Activated CD8-positive, alpha-beta memory T cell treated with anti-CD3 and anti-CD28 coated beads, Interleukin-2, amount 10 ng/mL, durations not matched to agents 7 days and 5 days (primary cell): Measurements from ENCODE around the gene NUDT14. TPM values are rescaled to one million over a fixed set of nuclear protein-coding genes. Genes with fewer than 3 reads are reported as not detected.

Experiments
- ATAC-seq: fragments of 150-1000 bp; cut with Tn5 transposase; one replicate; pipeline ENCODE4 v1.10.0; 2021; ENCODE audit warnings: moderate library complexity
- CTCF ChIA-PET: fragments of 350-600 bp; sonication (Branson Sonifier 250); formaldehyde crosslinking; loops from one replicate; lab custom pipeline; 2021; ENCODE audit warnings: antibody characterized with exemption; lab: Charles Lee
- DNase-seq: peaks from one replicate; pipeline ENCODE4 v3.0.0-alpha.2; 2020
- H3K27ac Mint-ChIP-seq: one replicate; pipeline ENCODE4 v1.8.0; 2021; ENCODE audit warnings: mild to moderate bottlenecking, mixed read lengths
- H3K27me3 Mint-ChIP-seq: one replicate; pipeline ENCODE4 v1.8.0; 2021; ENCODE audit warnings: mixed read lengths
- H3K36me3 Mint-ChIP-seq: one replicate; pipeline ENCODE4 v1.8.0; 2021; ENCODE audit warnings: mild to moderate bottlenecking, mixed read lengths
- H3K4me1 Mint-ChIP-seq: one replicate; pipeline ENCODE4 v1.8.0; 2021; ENCODE audit warnings: mixed read lengths
- H3K4me3 Mint-ChIP-seq: one replicate; pipeline ENCODE4 v1.8.0; 2021; ENCODE audit warnings: mild to moderate bottlenecking, moderate library complexity, mixed read lengths
- H3K9me3 Mint-ChIP-seq: one replicate; pipeline ENCODE4 v1.8.0; 2022; ENCODE audit warnings: low read depth, mixed read lengths
- total RNA-seq, 2 experiments: library from RNA; stranded (reverse); gene quantifications; one replicate each; pipeline ENCODE4 v1.2.3, GENCODE V29; 2021

Gene NUDT14
- total RNA-seq, 2 experiments from 2014 or later, result 16.2 to 20.9 TPM

DNA sequence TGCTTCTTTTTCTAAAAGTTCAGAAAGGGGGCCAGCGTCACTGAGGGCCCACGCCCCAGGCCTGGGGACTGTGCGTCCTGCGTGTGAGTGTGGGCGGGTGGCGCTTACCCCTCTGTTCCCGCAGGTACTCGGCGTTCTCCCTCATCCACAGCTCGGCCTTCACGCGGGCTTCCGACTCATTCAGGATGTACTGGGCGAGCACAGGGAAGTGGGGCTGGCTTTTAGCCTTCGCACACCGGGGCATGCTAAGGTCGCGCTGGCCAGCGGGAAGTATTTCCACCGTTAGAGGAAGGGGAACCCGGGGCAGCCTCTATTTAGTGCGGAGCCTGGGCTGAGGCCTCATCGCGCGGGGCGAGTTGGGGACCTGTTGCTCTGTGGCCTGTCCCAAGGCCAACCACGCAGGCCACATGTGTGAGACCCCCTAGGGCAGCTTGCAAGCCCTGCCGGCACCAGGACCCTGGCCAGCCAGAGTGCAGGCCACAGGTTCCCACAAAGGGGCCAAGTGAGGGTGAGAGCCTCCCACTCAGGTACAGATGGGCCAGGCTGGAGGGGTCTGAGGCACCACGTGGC is 38.0 kb upstream of the NUDT14 start:
- Mint-ChIP-seq H3K27me3 (no peaks in the 10 kb centered on the region), H3K4me3 (no peak overlapping the region), H3K4me1 (no peaks in the 10 kb centered on the region), H3K27ac (no peak overlapping the region), H3K36me3 (peaks cover 8% of the 10 kb centered on the region), H3K9me3 (no peaks in the 10 kb centered on the region)
- ATAC-seq, result no peak
- DNase-seq, result no peak
- CTCF ChIA-PET, result no interaction called here

GRCh38 chr14:105218611-105219010 is 37.5 kb upstream of the NUDT14 start:
- Mint-ChIP-seq H3K4me3 (no peak overlapping the region), H3K27ac (no peak overlapping the region), H3K36me3 (peaks cover 8% of the 10 kb centered on the region), H3K27me3 (no peaks in the 10 kb centered on the region), H3K4me1 (no peaks in the 10 kb centered on the region), H3K9me3 (no peaks in the 10 kb centered on the region)
- ATAC-seq, result no peak
- CTCF ChIA-PET, result no interaction called here
- no peak for DNase-seq

GRCh38 chr14:105217774-105218173 is 36.7 kb upstream of the NUDT14 start:
- no peak for ATAC-seq
- no peaks in the 10 kb centered on the region for H3K9me3 Mint-ChIP-seq
- CTCF ChIA-PET, result no interaction called here
- DNase-seq, result no peak
- no peaks in the 10 kb centered on the region for H3K4me1 Mint-ChIP-seq
- H3K27ac Mint-ChIP-seq, result no peak overlapping the region
- H3K36me3 Mint-ChIP-seq, result peaks cover 4% of the 10 kb centered on the region
- no peaks in the 10 kb centered on the region for H3K27me3 Mint-ChIP-seq
- no peak overlapping the region for H3K4me3 Mint-ChIP-seq

GRCh38 chr14:105216490-105217247 is 35.6 kb upstream of the NUDT14 start:
- Mint-ChIP-seq H3K36me3 (peaks cover 2% of the 10 kb centered on the region), H3K4me3 (no peak overlapping the region), H3K4me1 (no peaks in the 10 kb centered on the region), H3K27ac (no peak overlapping the region), H3K27me3 (no peaks in the 10 kb centered on the region), H3K9me3 (no peaks in the 10 kb centered on the region)
- no peak for ATAC-seq
- no peak for DNase-seq
- CTCF ChIA-PET, result no interaction called here

GRCh38 chr14:105215602-105216001 is 34.5 kb upstream of the NUDT14 start:
- Mint-ChIP-seq H3K9me3 (no peaks in the 10 kb centered on the region), H3K27ac (no peak overlapping the region), H3K4me1 (no peaks in the 10 kb centered on the region), H3K27me3 (no peaks in the 10 kb centered on the region), H3K36me3 (peaks cover 2% of the 10 kb centered on the region), H3K4me3 (no peak overlapping the region)
- CTCF ChIA-PET, result interaction anchor here (0.6 kb wide), 1 partner anchor 32 kb away, joined by 3 read pairs; the partner anchor contains the start of gene BTBD6
- DNase-seq, result no peak
- no peak for ATAC-seq

GRCh38 chr14:105214324-105214915 is 33.3 kb upstream of the NUDT14 start:
- ATAC-seq (no peak), DNase-seq (no peak)
- no peak overlapping the region for H3K4me3 Mint-ChIP-seq
- H3K9me3 Mint-ChIP-seq, result no peaks in the 10 kb centered on the region
- H3K36me3 Mint-ChIP-seq, result peaks cover 2% of the 10 kb centered on the region
- no peaks in the 10 kb centered on the region for H3K27me3 Mint-ChIP-seq
- H3K27ac Mint-ChIP-seq, result no peak overlapping the region
- no peaks in the 10 kb centered on the region for H3K4me1 Mint-ChIP-seq
- CTCF ChIA-PET, result interaction anchor here (1.5 kb wide), 1 partner anchor 13 kb away, joined by 4 read pairs; no protein-coding TSS in a partner anchor

DNA sequence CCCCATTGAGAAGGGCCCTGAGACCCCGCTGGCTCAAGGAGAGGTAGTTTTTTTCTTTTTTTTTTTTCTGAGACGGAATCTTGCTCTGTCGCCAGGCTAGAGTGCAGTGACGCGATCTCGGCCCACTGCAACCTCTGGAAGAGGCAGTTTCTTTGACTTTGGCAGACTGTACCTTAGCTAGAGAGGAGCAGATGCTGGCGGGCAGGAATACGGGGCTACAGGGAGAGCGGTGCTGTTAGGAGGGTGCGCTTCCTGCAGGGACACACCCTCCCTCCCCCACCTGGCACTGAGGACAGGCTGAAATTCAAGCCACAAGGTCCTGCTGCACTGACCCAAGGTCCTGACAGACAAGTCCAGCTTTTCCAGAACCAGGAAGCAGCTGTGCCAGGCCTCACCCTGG is 32.2 kb upstream of the NUDT14 start:
- H3K27ac Mint-ChIP-seq, result no peak overlapping the region
- H3K9me3 Mint-ChIP-seq, result no peaks in the 10 kb centered on the region
- CTCF ChIA-PET, result interaction anchor here (1.5 kb wide), 1 partner anchor 12 kb away, joined by 4 read pairs; no protein-coding TSS in a partner anchor
- no peak for ATAC-seq
- no peaks in the 10 kb centered on the region for H3K4me1 Mint-ChIP-seq
- H3K36me3 Mint-ChIP-seq, result peaks cover under 1% of the 10 kb centered on the region
- no peak for DNase-seq
- H3K4me3 Mint-ChIP-seq, result no peak overlapping the region
- no peaks in the 10 kb centered on the region for H3K27me3 Mint-ChIP-seq

DNA sequence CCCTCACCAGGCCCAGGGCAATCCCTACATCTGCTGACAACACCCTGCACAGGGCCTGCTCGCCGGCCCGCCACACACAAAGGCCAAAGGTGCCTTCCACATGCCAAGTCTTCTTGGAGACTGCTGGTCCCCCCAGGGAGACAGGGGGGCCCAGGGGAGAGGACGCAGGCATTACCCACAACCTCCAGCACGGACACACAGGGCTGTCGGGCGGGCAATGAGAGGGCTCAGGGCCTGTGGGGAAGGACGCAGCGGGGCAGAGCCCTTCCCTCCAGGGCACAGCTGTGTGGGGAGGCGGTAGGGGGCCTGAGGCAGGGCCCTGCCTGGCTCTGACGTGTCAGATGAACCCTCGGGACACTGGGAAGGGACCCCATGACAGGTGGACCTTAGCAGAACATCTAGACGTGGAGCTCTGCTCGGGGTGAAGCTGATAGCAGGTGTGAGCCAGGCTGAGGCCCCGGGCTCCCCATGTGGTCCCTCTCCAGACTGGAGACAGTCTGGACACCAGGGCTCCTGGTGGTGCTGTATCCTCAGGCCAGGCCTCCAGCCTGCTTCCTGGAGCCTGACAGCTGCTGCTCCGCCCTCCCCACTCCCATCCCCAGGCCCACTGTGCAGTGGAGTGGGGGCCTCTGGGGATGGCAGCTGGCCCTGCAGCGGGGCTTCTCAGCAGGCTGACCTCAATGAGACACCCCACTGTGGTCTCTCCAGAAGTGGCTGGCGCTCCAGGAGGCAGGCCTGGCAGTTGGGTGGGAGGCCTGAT is 31.6 kb upstream of the NUDT14 start:
- no peak overlapping the region for H3K4me3 Mint-ChIP-seq
- DNase-seq (no peak), ATAC-seq (no peak)
- no peaks in the 10 kb centered on the region for H3K36me3 Mint-ChIP-seq
- CTCF ChIA-PET, result no interaction called here
- no peaks in the 10 kb centered on the region for H3K9me3 Mint-ChIP-seq
- H3K4me1 Mint-ChIP-seq, result no peaks in the 10 kb centered on the region
- no peaks in the 10 kb centered on the region for H3K27me3 Mint-ChIP-seq
- H3K27ac Mint-ChIP-seq, result no peak overlapping the region

DNA sequence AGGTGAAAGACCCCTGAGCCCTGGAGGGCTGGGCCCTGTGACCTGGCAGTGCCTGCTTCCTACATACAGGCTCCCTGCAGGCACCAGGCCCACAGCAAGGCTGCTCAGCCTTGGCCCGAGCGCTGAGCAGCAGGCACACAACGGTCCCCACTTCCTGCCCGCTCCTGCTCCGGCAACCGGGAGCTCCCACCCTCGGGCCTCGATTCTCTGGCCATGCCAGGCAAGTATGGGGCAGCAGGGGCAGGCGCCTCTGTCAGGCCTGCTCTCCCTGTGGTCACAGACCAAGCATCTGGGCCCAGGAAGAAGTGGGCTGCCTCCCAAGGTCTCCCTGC is 30.6 kb upstream of the NUDT14 start:
- no peak for DNase-seq
- Mint-ChIP-seq H3K27me3 (no peaks in the 10 kb centered on the region), H3K4me3 (no peak overlapping the region), H3K4me1 (no peaks in the 10 kb centered on the region), H3K9me3 (no peaks in the 10 kb centered on the region), H3K36me3 (no peaks in the 10 kb centered on the region), H3K27ac (no peak overlapping the region)
- no peak for ATAC-seq
- CTCF ChIA-PET, result no interaction called here

GRCh38 chr14:105211086-105211757 is 30.1 kb upstream of the NUDT14 start:
- H3K4me1 Mint-ChIP-seq, result no peaks in the 10 kb centered on the region
- no peak for ATAC-seq
- no peak overlapping the region for H3K27ac Mint-ChIP-seq
- CTCF ChIA-PET, result no interaction called here
- no peak for DNase-seq
- H3K27me3 Mint-ChIP-seq, result no peaks in the 10 kb centered on the region
- no peak overlapping the region for H3K4me3 Mint-ChIP-seq
- no peaks in the 10 kb centered on the region for H3K9me3 Mint-ChIP-seq
- no peaks in the 10 kb centered on the region for H3K36me3 Mint-ChIP-seq

DNA sequence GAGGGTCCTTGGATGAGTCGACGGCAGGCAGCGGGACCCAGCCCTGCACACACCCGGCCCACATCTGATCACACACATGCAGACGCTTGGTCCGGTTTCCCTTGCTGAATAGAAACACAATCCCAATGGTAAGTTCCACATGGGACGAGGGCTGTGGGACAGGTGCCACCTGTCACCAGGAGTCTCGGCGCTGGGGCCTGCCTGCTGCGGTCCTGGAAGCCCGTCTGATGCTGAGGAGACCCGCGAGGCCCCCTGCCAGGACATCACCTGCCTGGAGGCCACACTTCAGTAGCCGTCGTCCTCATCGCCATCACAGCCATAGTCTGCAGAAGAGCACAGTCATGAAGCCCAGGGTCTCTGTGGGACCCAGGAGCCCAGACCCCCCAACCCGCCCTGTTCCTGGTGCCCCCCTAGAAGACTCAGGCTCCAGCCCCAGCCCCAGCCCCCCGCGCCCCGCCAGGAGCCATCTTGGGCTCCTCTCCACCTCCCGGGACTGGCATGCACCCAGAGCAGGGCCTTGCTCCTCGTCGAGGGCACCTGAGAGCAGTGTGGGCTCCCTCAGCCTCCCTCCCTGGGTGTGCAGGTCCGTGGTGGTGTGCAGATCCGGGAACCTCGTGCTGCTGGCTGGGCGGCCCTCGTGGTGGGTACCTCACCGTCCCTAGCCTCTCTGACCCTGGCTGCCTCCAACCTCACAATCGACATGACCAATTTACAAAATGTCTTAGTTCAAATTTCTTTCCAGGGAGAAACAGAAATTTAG is 29.3 kb upstream of the NUDT14 start:
- H3K27me3 Mint-ChIP-seq, result no peaks in the 10 kb centered on the region
- no peaks in the 10 kb centered on the region for H3K36me3 Mint-ChIP-seq
- DNase-seq (no peak), ATAC-seq (no peak)
- no peak overlapping the region for H3K27ac Mint-ChIP-seq
- no peaks in the 10 kb centered on the region for H3K4me1 Mint-ChIP-seq
- no peaks in the 10 kb centered on the region for H3K9me3 Mint-ChIP-seq
- CTCF ChIA-PET, result no interaction called here
- H3K4me3 Mint-ChIP-seq, result no peak overlapping the region

GRCh38 chr14:105209646-105210045 is 28.5 kb upstream of the NUDT14 start:
- H3K27me3 Mint-ChIP-seq, result no peaks in the 10 kb centered on the region
- ATAC-seq, result no peak
- H3K4me1 Mint-ChIP-seq, result no peaks in the 10 kb centered on the region
- H3K36me3 Mint-ChIP-seq, result no peaks in the 10 kb centered on the region
- DNase-seq, result no peak
- H3K4me3 Mint-ChIP-seq, result no peak overlapping the region
- H3K27ac Mint-ChIP-seq, result no peak overlapping the region
- no peaks in the 10 kb centered on the region for H3K9me3 Mint-ChIP-seq
- CTCF ChIA-PET, result no interaction called here

- H3K36me3 Mint-ChIP-seq, result no peaks in the 10 kb centered on the region
- no peak overlapping the region for H3K27ac Mint-ChIP-seq
- H3K4me3 Mint-ChIP-seq, result no peak overlapping the region
- H3K4me1 Mint-ChIP-seq, result peaks cover 2% of the 10 kb centered on the region
- CTCF ChIA-PET, result no interaction called here
- H3K9me3 Mint-ChIP-seq, result no peaks in the 10 kb centered on the region
- no peak for DNase-seq
- H3K27me3 Mint-ChIP-seq, result no peaks in the 10 kb centered on the region
- no peak for ATAC-seq
Measured at GRCh38 chr14:105209091-105209490, 28.0 kb upstream of the NUDT14 start.
